GM12878 (cell line): ENCODE measurements around the gene GUCA2B. TPM values are rescaled to one million over a fixed set of nuclear protein-coding genes. Genes with fewer than 3 reads are reported as not detected.

Experiments used
- ATAC-seq: fragments of 200-7000 bp; cut with Tn5 transposase; 3 replicates; pipeline ENCODE4 v1.9.1; 2020; ENCODE audit warnings: mild to moderate bottlenecking, moderate library complexity
- BruUV-seq: library from RNA; stranded (reverse); fragments of 400-500 nt; replicated peaks from 2 replicates; lab custom pipeline; 2021; lab: Mats Ljungman, UMichigan
- CTCF ChIA-PET: fragments of 300-600 bp; sonication (Branson Sonifier 250); formaldehyde crosslinking; extraction: SDS; loops from one replicate; lab custom pipeline; 2021; ENCODE audit warnings: inconsistent platforms; lab: Yijun Ruan, JAX
- POLR2A ChIA-PET: fragments of 350-600 bp; formaldehyde crosslinking; extraction: SDS; loops from one replicate; lab custom pipeline; 2021; ENCODE audit warnings: inconsistent platforms; lab: Charles Lee
- RAD21 ChIA-PET: fragments of 300-600 bp; sonication (Branson Sonifier 250); formaldehyde crosslinking; loops from one replicate; lab custom pipeline; 2023; ENCODE audit warnings: antibody characterized with exemption; ENCODE audit not compliant: unreplicated experiment; lab: Charles Lee
- SMC1A ChIA-PET: fragments of 300-600 bp; sonication (Branson Sonifier 250); formaldehyde crosslinking; loops from one replicate; lab custom pipeline; 2023; ENCODE audit not compliant: unreplicated experiment, uncharacterized antibody; lab: Charles Lee
- DNase-seq: peaks from one replicate; pipeline ENCODE4 v3.0.0-alpha.2; 2011; ENCODE audit warnings: low read depth, low spot score
- FAIRE-seq: peaks from 3 replicates; lab custom pipeline; 2011; peaks lifted over from hg19 to GRCh38; lab: Jason Lieb, UNC
- H2AFZ ChIP-seq: 2 replicates; pipeline ENCODE4 v1.6.0; 2011; ENCODE audit warnings: low read depth, low read length, control low read depth; ENCODE audit not compliant: control insufficient read depth
- H3K27ac ChIP-seq: 2 replicates; pipeline ENCODE4 v1.5.1; 2011; ENCODE audit warnings: control low read depth; ENCODE audit not compliant: control insufficient read depth, insufficient read depth
- H3K27me3 ChIP-seq, 2 experiments: replicated peaks in 1 of 2; 2 replicates each; pipeline versions ENCODE4 v1.6.0 to v1.6.1; 2011; ENCODE audit warnings: low read length in 1 of 2; ENCODE audit not compliant: control insufficient read depth in 2 of 2, insufficient read depth in 2 of 2
- H3K36me3 ChIP-seq, 2 experiments: 2 replicates each; pipeline ENCODE4 v1.5.1; 2011; ENCODE audit warnings: low read length in 1 of 2; ENCODE audit not compliant: control insufficient read depth in 2 of 2, insufficient read depth in 2 of 2
- H3K4me1 ChIP-seq: 2 replicates; pipeline ENCODE4 v1.6.1; 2011; ENCODE audit warnings: mild to moderate bottlenecking, low read length, moderate library complexity, mixed read lengths; ENCODE audit not compliant: control insufficient read depth, insufficient read depth
- H3K4me2 ChIP-seq: 2 replicates; pipeline ENCODE4 v1.6.0; 2011; ENCODE audit warnings: control low read depth; ENCODE audit not compliant: control insufficient read depth, insufficient read depth
- H3K4me3 ChIP-seq: fragments of 200-600 bp; sonication (generic); 2 replicates; pipeline ENCODE4 v1.5.1; 2016
- H3K79me2 ChIP-seq: 2 replicates; pipeline ENCODE4 v1.6.0; 2011; ENCODE audit warnings: low read length; ENCODE audit not compliant: control insufficient read depth, insufficient read depth
- H3K9ac ChIP-seq: 2 replicates; pipeline ENCODE4 v1.8.0; 2011; ENCODE audit warnings: low read length, control low read depth, mixed read lengths; ENCODE audit not compliant: control insufficient read depth, insufficient read depth
- H3K9me3 ChIP-seq: replicated peaks from 3 replicates; pipeline ENCODE4 v1.5.1; 2011; ENCODE audit warnings: mild to moderate bottlenecking, low read length; ENCODE audit not compliant: control insufficient read depth, insufficient read depth
- H4K20me1 ChIP-seq: 2 replicates; pipeline ENCODE4 v1.6.0; 2011; ENCODE audit not compliant: control insufficient read depth, insufficient read depth
- MTA3 ChIP-seq: IDR thresholded peaks from 2 replicates; pipeline ENCODE4 v1.6.1; 2012; ENCODE audit warnings: low read length, inconsistent platforms, borderline replicate concordance
- MXI1 ChIP-seq: fragments of 150-350 bp; IDR thresholded peaks from 2 replicates; pipeline ENCODE4 v1.6.1; 2011; ENCODE audit warnings: low read depth, mild to moderate bottlenecking, inconsistent platforms, low read length, improper control_type of control experiment
- RBBP5 ChIP-seq: fragments of 200-600 bp; sonication (generic); conservative IDR thresholded peaks from 2 replicates; pipeline ENCODE4 v1.6.1; 2016
- WGBS: methylation state at CpG from one replicate; pipeline ENCODE4 v1.1.6; 2016; ENCODE audit warnings: low lambda C conversion rate; ENCODE audit not compliant: insufficient replicate concordance, insufficient coverage; ENCODE audit errors: missing lambda C conversion rate; 5-methylcytosine and 5-hydroxymethylcytosine counted together
- in situ Hi-C: fragments of 300-500 bp; cut with MboI; formaldehyde crosslinking; loops from 9 replicates; pipeline ENCODE4 v1.14.3; 2018; ENCODE audit warnings: mixed read lengths
- intact Hi-C: fragments of 100-400 bp; cut with micrococcal nuclease; formaldehyde crosslinking; loops from one replicate; pipeline ENCODE4 v1.14.2; 2022; ENCODE audit not compliant: unreplicated experiment
- polyA plus RNA-seq, 11 experiments: library from polyadenylated mRNA; depleted of rRNA in 4 of 11; unstranded in 6 of 11; stranded (reverse) in 5 of 11; fragments of >200 nt; fragmentation: Nextera tagmentation in 4 of 11; fragmentation: Illumina TruSeq in 1 of 11; extraction: Ambion mirVana in 4 of 11; extraction: Trizol in 1 of 11; gene quantifications; 1 replicate in 1 of 11; 2 replicates in 10 of 11; pipeline versions ENCODE4 v1.2.1 to v1.2.3, GENCODE V29; 2011 to 2016; ENCODE audit warnings: inconsistent platforms in 2 of 11, missing spikeins in 2 of 11, low read depth in 1 of 11
- total RNA-seq, 4 experiments: library from RNA; depleted of rRNA in 3 of 4; stranded (reverse); fragments of >200 nt in 3 of 4; fragmentation: Illumina TruSeq in 1 of 4; extraction: Trizol in 1 of 4; gene quantifications; 2 replicates each; pipeline versions ENCODE4 v1.2.1 to v1.2.3, GENCODE V29; 2013 to 2021
- TF ChIP-seq, protein P1 (sequence below): fragments of 450-650 bp; IDR thresholded peaks from 2 replicates; pipeline ENCODE4 v1.6.1; 2016; ENCODE audit warnings: mild to moderate bottlenecking
- TF ChIP-seq, protein P2 (sequence below): fragments of 450-650 bp; formaldehyde crosslinking; IDR thresholded peaks from 2 replicates; pipeline ENCODE4 v1.4.0; 2020; ENCODE audit warnings: mild to moderate bottlenecking, moderate library complexity

GUCA2B gene
- total and polyA plus RNA-seq, 10 of the 15 experiments (the other 5 are each of a cell fraction or from before 2014, with no cell fraction given): not detected

DNA sequence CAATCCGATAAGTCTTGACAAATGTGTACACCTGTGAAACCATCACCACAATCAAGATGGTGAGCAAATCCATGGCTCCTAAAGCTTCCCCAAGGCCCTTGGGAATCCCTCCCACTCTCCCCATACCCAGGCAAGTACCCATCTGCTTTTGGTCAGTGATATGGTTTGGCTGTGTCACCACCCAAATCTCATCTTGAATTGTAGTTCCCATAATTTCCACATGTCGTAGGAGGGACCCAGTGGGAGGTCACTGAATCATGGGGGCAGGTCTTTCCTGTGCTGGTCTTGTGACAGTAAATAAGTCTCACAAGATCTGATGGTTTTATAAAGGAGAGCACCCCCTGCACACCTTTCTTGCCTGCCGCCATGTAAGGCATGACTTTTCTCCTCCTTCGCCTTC is 14.6 kb upstream of the GUCA2B start:
- intact Hi-C loops: no loop called here
- ATAC-seq (no peak), FAIRE-seq (no peak), DNase-seq (no peak)
- POLR2A ChIA-PET: no interaction called here
- Histone ChIP-seq H3K36me3 (no peaks in the 10 kb centered on the region), H3K4me3 (no peak overlapping the region), H4K20me1 (peaks cover 2% of the 10 kb centered on the region; the same call in 1 of the 2 replicates), H3K27me3 (no peaks in the 10 kb centered on the region; a peak in 1 of 4 replicates), H3K27ac (no peak overlapping the region), H3K9ac (no peak overlapping the region), H2AFZ (no peak overlapping the region), H3K4me1 (no peaks in the 10 kb centered on the region), H3K4me2 (no peak overlapping the region), H3K79me2 (no peaks in the 10 kb centered on the region), H3K9me3 (no peaks in the 10 kb centered on the region)
- SMC1A ChIA-PET: interaction anchor here (0.6 kb wide), 1 partner anchor 99 kb away, joined by 3 read pairs; no protein-coding TSS in a partner anchor
- RAD21 ChIA-PET: no interaction called here
- BruUV-seq: no TSS peak
- TF ChIP-seq MTA3 (no peak), RBBP5 (no peak), MXI1 (no peak)
- TF ChIP-seq, protein P1, sequence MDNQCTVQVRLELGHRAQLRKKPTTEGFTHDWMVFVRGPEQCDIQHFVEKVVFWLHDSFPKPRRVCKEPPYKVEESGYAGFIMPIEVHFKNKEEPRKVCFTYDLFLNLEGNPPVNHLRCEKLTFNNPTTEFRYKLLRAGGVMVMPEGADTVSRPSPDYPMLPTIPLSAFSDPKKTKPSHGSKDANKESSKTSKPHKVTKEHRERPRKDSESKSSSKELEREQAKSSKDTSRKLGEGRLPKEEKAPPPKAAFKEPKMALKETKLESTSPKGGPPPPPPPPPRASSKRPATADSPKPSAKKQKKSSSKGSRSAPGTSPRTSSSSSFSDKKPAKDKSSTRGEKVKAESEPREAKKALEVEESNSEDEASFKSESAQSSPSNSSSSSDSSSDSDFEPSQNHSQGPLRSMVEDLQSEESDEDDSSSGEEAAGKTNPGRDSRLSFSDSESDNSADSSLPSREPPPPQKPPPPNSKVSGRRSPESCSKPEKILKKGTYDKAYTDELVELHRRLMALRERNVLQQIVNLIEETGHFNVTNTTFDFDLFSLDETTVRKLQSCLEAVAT: no peak
- CTCF ChIA-PET: interaction anchor here (1.5 kb wide), 1 partner anchor 9 kb away, joined by 3 read pairs; no protein-coding TSS in a partner anchor
- 59% methylated on average over 4 of the region's 4 CpGs for WGBS
- in situ Hi-C loops: no loop called here

DNA sequence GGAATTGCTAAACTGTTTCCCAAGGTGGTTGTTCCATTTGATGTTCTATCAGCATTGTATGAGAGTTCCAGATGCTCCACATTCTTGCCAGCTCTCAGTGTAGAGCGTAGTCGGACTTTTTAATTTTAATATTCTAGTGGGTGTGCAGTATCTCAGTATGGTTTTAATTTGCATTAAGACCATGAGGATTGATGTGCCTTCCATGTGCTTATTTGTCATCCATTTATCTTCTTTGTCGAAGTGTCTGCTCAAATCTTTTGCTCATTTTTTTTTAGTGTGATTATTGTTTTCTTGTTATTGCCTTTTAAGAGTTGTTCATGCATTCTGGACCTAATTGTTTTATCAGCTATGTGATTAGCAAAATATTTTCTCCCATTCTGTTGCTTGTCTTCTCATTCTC is 13.8 kb upstream of the GUCA2B start:
- ChIA-PET CTCF (no interaction called here), RAD21 (no interaction called here), SMC1A (no interaction called here), POLR2A (no interaction called here)
- no peaks in the 10 kb centered on the region for H3K9me3 ChIP-seq
- FAIRE-seq (no peak), DNase-seq (no peak), ATAC-seq (no peak)
- WGBS: 55% methylated on average over 3 of the region's 3 CpGs
- no peaks in the 10 kb centered on the region for H3K79me2 ChIP-seq
- no peak overlapping the region for H3K4me2 ChIP-seq
- H4K20me1 ChIP-seq: peaks cover 2% of the 10 kb centered on the region; the same call in 1 of the 2 replicates
- H3K4me1 ChIP-seq: no peaks in the 10 kb centered on the region
- H2AFZ ChIP-seq: no peak overlapping the region
- no peak overlapping the region for H3K27ac ChIP-seq
- H3K4me3 ChIP-seq: no peak overlapping the region
- TF ChIP-seq, protein P2, sequence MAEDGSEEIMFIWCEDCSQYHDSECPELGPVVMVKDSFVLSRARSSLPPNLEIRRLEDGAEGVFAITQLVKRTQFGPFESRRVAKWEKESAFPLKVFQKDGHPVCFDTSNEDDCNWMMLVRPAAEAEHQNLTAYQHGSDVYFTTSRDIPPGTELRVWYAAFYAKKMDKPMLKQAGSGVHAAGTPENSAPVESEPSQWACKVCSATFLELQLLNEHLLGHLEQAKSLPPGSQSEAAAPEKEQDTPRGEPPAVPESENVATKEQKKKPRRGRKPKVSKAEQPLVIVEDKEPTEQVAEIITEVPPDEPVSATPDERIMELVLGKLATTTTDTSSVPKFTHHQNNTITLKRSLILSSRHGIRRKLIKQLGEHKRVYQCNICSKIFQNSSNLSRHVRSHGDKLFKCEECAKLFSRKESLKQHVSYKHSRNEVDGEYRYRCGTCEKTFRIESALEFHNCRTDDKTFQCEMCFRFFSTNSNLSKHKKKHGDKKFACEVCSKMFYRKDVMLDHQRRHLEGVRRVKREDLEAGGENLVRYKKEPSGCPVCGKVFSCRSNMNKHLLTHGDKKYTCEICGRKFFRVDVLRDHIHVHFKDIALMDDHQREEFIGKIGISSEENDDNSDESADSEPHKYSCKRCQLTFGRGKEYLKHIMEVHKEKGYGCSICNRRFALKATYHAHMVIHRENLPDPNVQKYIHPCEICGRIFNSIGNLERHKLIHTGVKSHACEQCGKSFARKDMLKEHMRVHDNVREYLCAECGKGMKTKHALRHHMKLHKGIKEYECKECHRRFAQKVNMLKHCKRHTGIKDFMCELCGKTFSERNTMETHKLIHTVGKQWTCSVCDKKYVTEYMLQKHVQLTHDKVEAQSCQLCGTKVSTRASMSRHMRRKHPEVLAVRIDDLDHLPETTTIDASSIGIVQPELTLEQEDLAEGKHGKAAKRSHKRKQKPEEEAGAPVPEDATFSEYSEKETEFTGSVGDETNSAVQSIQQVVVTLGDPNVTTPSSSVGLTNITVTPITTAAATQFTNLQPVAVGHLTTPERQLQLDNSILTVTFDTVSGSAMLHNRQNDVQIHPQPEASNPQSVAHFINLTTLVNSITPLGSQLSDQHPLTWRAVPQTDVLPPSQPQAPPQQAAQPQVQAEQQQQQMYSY (CRISPR knock-in tag): no peak
- H3K27me3 ChIP-seq: no peaks in the 10 kb centered on the region; a peak in 1 of 4 replicates
- no peak overlapping the region for H3K9ac ChIP-seq
- no TSS peak for BruUV-seq
- no peaks in the 10 kb centered on the region for H3K36me3 ChIP-seq
- in situ Hi-C loops (no loop called here), intact Hi-C loops (no loop called here)
